IPS DF 19.7 (cell line): ENCODE results near the gene TBL1X.
"Not testable (repeated sequence)": the region's sequence is repeated elsewhere in the genome, so short reads cannot be mapped to it uniquely, and the experiment has no call there.

Experiments
- DNase-seq: peaks from one replicate; pipeline ENCODE4 v3.0.0-alpha.2; 2013; ENCODE audit warnings: low read depth, low spot score

TBL1X gene

GRCh38 chrX:9535101-9535500 is 70.2 kb downstream of the TBL1X start:
- DNase-seq, result no peak

GRCh38 chrX:9536156-9536555 is 71.3 kb downstream of the TBL1X start:
- not testable (repeated sequence) for DNase-seq

GRCh38 chrX:9537781-9538180 is 72.9 kb downstream of the TBL1X start:
- no peak for DNase-seq

- no peak for DNase-seq
Observed at GRCh38 chrX:9538544-9539045, 73.7 kb downstream of the TBL1X start.

GRCh38 chrX:9539605-9540387 is 74.9 kb downstream of the TBL1X start:
- DNase-seq, result no peak

- DNase-seq, result no peak
Observed at GRCh38 chrX:9542106-9542760, 77.4 kb downstream of the TBL1X start.

- no peak for DNase-seq
Observed at GRCh38 chrX:9542761-9543111, 77.9 kb downstream of the TBL1X start.

- no peak for DNase-seq
Observed at GRCh38 chrX:9555354-9555753, 90.5 kb downstream of the TBL1X start.

- no peak for DNase-seq
Observed at GRCh38 chrX:9557091-9557490, 92.2 kb downstream of the TBL1X start.

GRCh38 chrX:9557521-9557920 is 92.7 kb downstream of the TBL1X start:
- DNase-seq, result no peak

GRCh38 chrX:9558615-9559014 is 93.8 kb downstream of the TBL1X start:
- no peak for DNase-seq

GRCh38 chrX:9560219-9560618 is 95.4 kb downstream of the TBL1X start:
- no peak for DNase-seq

- no peak for DNase-seq
Observed at GRCh38 chrX:9561199-9561598, 96.3 kb downstream of the TBL1X start.

GRCh38 chrX:9562851-9563250 is 98.0 kb downstream of the TBL1X start:
- DNase-seq, result no peak

GRCh38 chrX:9566150-9566621 is 101.3 kb downstream of the TBL1X start:
- DNase-seq, result no peak

GRCh38 chrX:9569876-9570301 is 105.0 kb downstream of the TBL1X start:
- no peak for DNase-seq

- DNase-seq, result no peak
Observed at GRCh38 chrX:9573282-9574106, 108.6 kb downstream of the TBL1X start.

- DNase-seq, result no peak
Observed at GRCh38 chrX:9576059-9576458, 111.2 kb downstream of the TBL1X start.

- no peak for DNase-seq
Observed at GRCh38 chrX:9577555-9577954, 112.7 kb downstream of the TBL1X start.

- DNase-seq, result no peak
Observed at GRCh38 chrX:9578083-9578779, 113.4 kb downstream of the TBL1X start.

- no peak for DNase-seq
Observed at GRCh38 chrX:9581771-9582385, 117.0 kb downstream of the TBL1X start.
